Islet of Langerhans (tissue), 1 donor: ENCODE measurements around the gene CAPZB.

Experiments used
- FAIRE-seq: peaks from one replicate; lab custom pipeline; 2011; peaks lifted over from hg19 to GRCh38; lab: Jason Lieb, UNC

Gene CAPZB

GRCh38 chr1:19429611-19430010 is 55.7 kb downstream of the CAPZB start:
- no peak for FAIRE-seq

GRCh38 chr1:19427087-19427781 is 58.1 kb downstream of the CAPZB start:
- no peak for FAIRE-seq

- no peak for FAIRE-seq
These were observed 58.8 kb downstream of the CAPZB start for GRCh38 chr1:19426294-19427086.

- FAIRE-seq, result no peak
These were observed 59.6 kb downstream of the CAPZB start for GRCh38 chr1:19425646-19426239.

- no peak for FAIRE-seq
These were observed 60.4 kb downstream of the CAPZB start for GRCh38 chr1:19424651-19425570.

GRCh38 chr1:19423130-19423529 is 62.2 kb downstream of the CAPZB start:
- FAIRE-seq, result peak; percentile 79

- no peak for FAIRE-seq
These were observed 64.0 kb downstream of the CAPZB start for GRCh38 chr1:19421365-19421764.

GRCh38 chr1:19420606-19421005 is 64.7 kb downstream of the CAPZB start:
- no peak for FAIRE-seq

- no peak for FAIRE-seq
These were observed 65.6 kb downstream of the CAPZB start for GRCh38 chr1:19419691-19420090.

- no peak for FAIRE-seq
These were observed 66.8 kb downstream of the CAPZB start for GRCh38 chr1:19418503-19418971.

- FAIRE-seq, result peak; percentile 36
These were observed 68.3 kb downstream of the CAPZB start for GRCh38 chr1:19416921-19417470.

- FAIRE-seq, result no peak
These were observed 69.2 kb downstream of the CAPZB start for GRCh38 chr1:19416145-19416544.

- no peak for FAIRE-seq
These were observed 70.7 kb downstream of the CAPZB start for GRCh38 chr1:19414515-19415121.

- FAIRE-seq, result no peak
These were observed 71.3 kb downstream of the CAPZB start for GRCh38 chr1:19413999-19414398.

- FAIRE-seq, result peak; percentile 45
These were observed 72.7 kb downstream of the CAPZB start for GRCh38 chr1:19412654-19413053.

GRCh38 chr1:19411612-19412011 is 73.7 kb downstream of the CAPZB start:
- no peak for FAIRE-seq

GRCh38 chr1:19410393-19410792 is 74.9 kb downstream of the CAPZB start:
- FAIRE-seq, result no peak

GRCh38 chr1:19409477-19410341 is 75.6 kb downstream of the CAPZB start:
- no peak for FAIRE-seq

- no peak for FAIRE-seq
These were observed 77.7 kb downstream of the CAPZB start for GRCh38 chr1:19407494-19408096.

GRCh38 chr1:19406680-19407079 is 78.7 kb downstream of the CAPZB start:
- no peak for FAIRE-seq
